Tibial nerve (tissue), 4 donors: ENCODE measurements around the gene AK8. TPM values are rescaled to one million over a fixed set of nuclear protein-coding genes. Genes with fewer than 3 reads are reported as not detected.

Experiments used
- DNase-seq, 2 donors: peaks; one replicate each; pipeline ENCODE4 v3.0.0-alpha.2; 2019; ENCODE audit warnings: low spot score in 2 of 2
- H3K27ac ChIP-seq, 4 donors: fragments of 200-600 bp; sonication (generic) in 3 of 4; one replicate each; pipeline ENCODE4 v1.5.1; 2017 to 2019; ENCODE audit warnings: mild to moderate bottlenecking in 1 of 4
- H3K27me3 ChIP-seq, 2 donors: fragments of 200-600 bp; sonication (generic) in 1 of 2; one replicate each; pipeline versions ENCODE4 v1.5.1 to v1.6.0; 2017 to 2019
- H3K36me3 ChIP-seq, 3 donors: fragments of 200-600 bp; sonication (generic); one replicate each; pipeline ENCODE4 v1.5.1; 2018 to 2019
- H3K4me1 ChIP-seq, 4 donors: fragments of 200-600 bp; sonication (generic) in 3 of 4; one replicate each; pipeline ENCODE4 v1.5.1; 2017 to 2019
- H3K4me3 ChIP-seq, 4 donors: fragments of 200-600 bp; sonication (generic) in 3 of 4; one replicate each; pipeline ENCODE4 v1.5.1; 2017 to 2019; ENCODE audit warnings: mild to moderate bottlenecking in 1 of 4, moderate library complexity in 1 of 4
- H3K9me3 ChIP-seq, 4 donors: fragments of 200-600 bp; sonication (generic) in 3 of 4; one replicate each; pipeline ENCODE4 v1.5.1; 2017 to 2019
- EP300 ChIP-seq, 2 donors: sonication (generic); formaldehyde crosslinking; IDR thresholded peaks; one replicate each; pipeline ENCODE4 v1.6.1; 2017; ENCODE audit warnings: antibody characterized with exemption in 2 of 2, mild to moderate bottlenecking in 1 of 2
- POLR2A ChIP-seq, 2 donors: fragments of 450-650 bp; IDR thresholded peaks; one replicate each; pipeline ENCODE4 v1.6.1; 2017; ENCODE audit warnings: antibody characterized with exemption in 2 of 2, mild to moderate bottlenecking in 2 of 2, moderate library complexity in 2 of 2
- WGBS, 2 donors: methylation state at CpG; one replicate each; pipeline ENCODE4 v1.1.5; 2018; 5-methylcytosine and 5-hydroxymethylcytosine counted together
- total RNA-seq, 4 donors: library from RNA; depleted of rRNA; stranded (reverse); fragments of >200 nt; gene quantifications; one replicate each; pipeline ENCODE4 v1.1.0, GENCODE V29; 2016
- TF ChIP-seq, protein P1 (sequence below), 5 experiments: fragments of 200-600 bp in 3 of 5; fragments of 450-650 bp in 2 of 5; sonication (generic) in 3 of 5; IDR thresholded peaks; one replicate each; pipeline ENCODE4 v1.5.1; 2016 to 2019; ENCODE audit warnings: antibody characterized with exemption in 5 of 5, mild to moderate bottlenecking in 3 of 5, moderate library complexity in 2 of 5

AK8 gene
- total RNA-seq, 4 donors from 2014 or later = 0.30 to 4.3 (median 1.7) TPM

DNA sequence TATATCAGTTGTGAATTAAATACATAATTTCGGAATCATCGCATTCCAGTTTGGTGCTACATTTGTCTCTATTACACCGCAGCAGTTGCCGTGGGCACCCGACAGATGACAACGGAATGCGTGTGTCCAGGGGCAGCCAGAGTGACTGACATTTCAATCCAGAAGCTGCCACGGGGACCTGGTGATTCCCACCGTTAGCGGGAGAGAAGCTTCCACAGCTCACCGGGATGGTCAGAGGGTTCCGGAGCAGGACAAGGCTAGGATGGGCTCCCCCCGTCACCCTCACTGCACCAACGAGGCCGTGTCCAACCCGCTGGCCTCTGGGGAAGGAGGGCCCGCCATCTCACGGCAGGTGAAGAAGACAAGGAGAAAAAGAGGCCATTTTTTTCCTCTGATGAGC is 121.1 kb downstream of the AK8 start:
- H3K27me3 ChIP-seq = no peaks in the 10 kb centered on the region
- no peak for DNase-seq
- H3K36me3 ChIP-seq = no peaks in the 10 kb centered on the region
- no peak overlapping the region for H3K27ac ChIP-seq
- H3K4me1 ChIP-seq = peaks cover 0 to 8% (median 0%) of the 10 kb centered on the region in 4 donors
- WGBS, 2 donors = 81 to 82% methylated on average over 18 of the region's 18 CpGs
- H3K4me3 ChIP-seq = no peak overlapping the region
- H3K9me3 ChIP-seq = no peaks in the 10 kb centered on the region
- TF ChIP-seq POLR2A (IDR thresholded peaks at IDR 0.05) (no peak), EP300 (IDR thresholded peaks at IDR 0.05) (no peak)
- TF ChIP-seq, protein P1, sequence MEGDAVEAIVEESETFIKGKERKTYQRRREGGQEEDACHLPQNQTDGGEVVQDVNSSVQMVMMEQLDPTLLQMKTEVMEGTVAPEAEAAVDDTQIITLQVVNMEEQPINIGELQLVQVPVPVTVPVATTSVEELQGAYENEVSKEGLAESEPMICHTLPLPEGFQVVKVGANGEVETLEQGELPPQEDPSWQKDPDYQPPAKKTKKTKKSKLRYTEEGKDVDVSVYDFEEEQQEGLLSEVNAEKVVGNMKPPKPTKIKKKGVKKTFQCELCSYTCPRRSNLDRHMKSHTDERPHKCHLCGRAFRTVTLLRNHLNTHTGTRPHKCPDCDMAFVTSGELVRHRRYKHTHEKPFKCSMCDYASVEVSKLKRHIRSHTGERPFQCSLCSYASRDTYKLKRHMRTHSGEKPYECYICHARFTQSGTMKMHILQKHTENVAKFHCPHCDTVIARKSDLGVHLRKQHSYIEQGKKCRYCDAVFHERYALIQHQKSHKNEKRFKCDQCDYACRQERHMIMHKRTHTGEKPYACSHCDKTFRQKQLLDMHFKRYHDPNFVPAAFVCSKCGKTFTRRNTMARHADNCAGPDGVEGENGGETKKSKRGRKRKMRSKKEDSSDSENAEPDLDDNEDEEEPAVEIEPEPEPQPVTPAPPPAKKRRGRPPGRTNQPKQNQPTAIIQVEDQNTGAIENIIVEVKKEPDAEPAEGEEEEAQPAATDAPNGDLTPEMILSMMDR (IDR thresholded peaks at IDR 0.05) = no peak

DNA sequence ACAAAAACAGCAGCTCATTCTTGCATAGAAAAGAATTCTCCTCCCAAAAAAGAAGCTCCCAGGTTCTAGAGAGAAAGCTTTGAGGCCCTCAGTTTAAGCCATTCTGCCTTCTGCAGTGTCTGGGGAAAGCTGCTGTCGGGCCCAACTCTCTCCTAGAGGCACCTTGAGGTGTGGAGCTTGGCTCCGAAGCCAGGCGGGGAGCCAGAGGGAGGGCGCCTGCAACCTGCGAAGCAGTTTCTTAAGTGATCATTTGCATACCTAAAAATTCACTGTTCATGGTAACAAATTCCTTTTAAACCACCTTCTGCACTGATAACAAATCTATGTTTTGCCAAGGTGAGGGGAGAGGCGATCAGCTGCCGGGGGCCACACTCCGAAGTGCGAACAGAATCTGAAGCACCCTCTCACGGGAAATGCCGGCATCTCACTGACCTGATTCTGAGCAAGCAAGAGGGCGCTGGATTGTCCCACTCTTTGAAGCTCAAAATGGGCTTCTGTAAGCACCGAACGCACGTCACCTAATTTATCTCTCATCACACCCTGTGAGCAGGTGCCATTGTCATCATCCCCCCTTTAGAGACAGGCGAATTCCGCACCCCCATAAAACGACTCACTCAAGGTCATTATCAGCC is 121.8 kb downstream of the AK8 start:
- Histone ChIP-seq H3K27me3 (no peaks in the 10 kb centered on the region), H3K4me1 (peaks cover 0 to 8% (median 0%) of the 10 kb centered on the region in 4 donors), H3K27ac (no peak overlapping the region), H3K9me3 (no peaks in the 10 kb centered on the region), H3K4me3 (no peak overlapping the region), H3K36me3 (no peaks in the 10 kb centered on the region)
- WGBS, 2 donors = 72 to 87% methylated on average over 18 of the region's 18 CpGs
- no peak for TF ChIP-seq EP300 (IDR thresholded peaks at IDR 0.05)
- no peak for TF ChIP-seq POLR2A (IDR thresholded peaks at IDR 0.05)
- TF ChIP-seq, protein P1 (IDR thresholded peaks at IDR 0.05) = no peak
- no peak for DNase-seq

DNA sequence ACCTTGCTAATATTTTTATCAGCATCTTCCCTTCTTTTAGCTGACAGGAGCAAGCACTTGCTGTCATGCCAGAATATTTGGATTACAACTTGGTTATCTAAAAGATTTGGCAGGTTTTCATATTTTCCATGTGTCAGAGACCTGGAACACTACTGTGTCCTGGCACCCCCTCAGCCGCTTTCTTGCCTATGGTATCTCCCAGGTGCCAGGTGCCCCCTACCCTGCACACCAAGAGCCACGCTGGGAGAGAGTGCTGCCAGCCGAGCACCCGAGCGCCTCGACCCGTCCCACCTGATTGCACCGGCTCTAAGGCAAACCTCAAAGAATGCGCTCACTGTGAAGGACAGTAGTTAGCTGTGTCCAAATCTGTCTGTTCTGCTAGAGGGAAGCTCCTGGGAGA is 123.0 kb downstream of the AK8 start:
- Histone ChIP-seq H3K27me3 (no peaks in the 10 kb centered on the region), H3K4me3 (no peak overlapping the region), H3K4me1 (peaks cover 0 to 8% (median 0%) of the 10 kb centered on the region in 4 donors), H3K36me3 (no peaks in the 10 kb centered on the region), H3K9me3 (no peaks in the 10 kb centered on the region), H3K27ac (no peak overlapping the region)
- no peak for DNase-seq
- TF ChIP-seq, protein P1 (IDR thresholded peaks at IDR 0.05) = no peak
- TF ChIP-seq EP300 (IDR thresholded peaks at IDR 0.05) = no peak
- no peak for TF ChIP-seq POLR2A (IDR thresholded peaks at IDR 0.05)
- 92 to 100% methylated on average over 9 of the region's 9 CpGs for WGBS, 2 donors

DNA sequence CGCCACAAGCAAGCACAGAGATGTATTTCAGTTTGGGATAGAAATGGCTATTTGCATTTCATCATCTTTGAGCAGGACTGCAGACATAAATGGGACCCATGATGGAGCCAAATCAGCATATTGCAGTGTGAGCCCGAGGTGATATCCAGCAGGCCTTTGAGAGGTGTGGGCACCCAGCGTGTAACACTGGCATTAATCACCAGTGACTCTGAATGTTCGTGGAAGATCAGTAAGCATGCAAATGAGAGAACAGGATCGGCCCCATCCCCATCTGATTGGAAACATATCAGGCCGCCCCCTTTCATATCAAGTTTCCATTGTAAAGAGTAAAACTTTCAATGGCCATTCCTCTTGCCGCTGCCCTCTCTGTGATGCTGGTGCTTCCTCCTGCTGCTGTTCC is 123.8 kb downstream of the AK8 start:
- Histone ChIP-seq H3K4me1 (peaks cover 0 to 8% (median 0%) of the 10 kb centered on the region in 4 donors), H3K9me3 (no peaks in the 10 kb centered on the region), H3K36me3 (no peaks in the 10 kb centered on the region), H3K27ac (no peak overlapping the region), H3K27me3 (no peaks in the 10 kb centered on the region), H3K4me3 (no peak overlapping the region)
- WGBS, 2 donors = 85 to 86% methylated on average over 7 of the region's 7 CpGs
- no peak for TF ChIP-seq EP300 (IDR thresholded peaks at IDR 0.05)
- no peak for TF ChIP-seq POLR2A (IDR thresholded peaks at IDR 0.05)
- TF ChIP-seq, protein P1 (IDR thresholded peaks at IDR 0.05) = no peak
- no peak for DNase-seq

DNA sequence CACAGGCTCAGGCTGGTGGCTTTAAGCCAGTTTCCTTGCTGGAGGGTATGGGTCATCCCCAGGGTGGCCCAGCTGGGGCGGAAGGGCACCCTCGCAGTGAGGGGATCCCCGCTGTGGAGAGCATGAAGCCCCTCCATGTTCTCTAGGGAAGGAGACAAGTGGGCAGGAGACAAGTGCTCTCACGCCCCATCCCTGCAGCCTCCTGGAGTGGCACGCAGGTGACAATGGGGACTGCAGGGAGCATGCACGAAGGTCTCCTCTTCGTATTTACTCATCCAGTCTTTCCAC is 124.5 kb downstream of the AK8 start:
- Histone ChIP-seq H3K4me1 (peaks cover 0 to 8% (median 0%) of the 10 kb centered on the region in 4 donors), H3K4me3 (no peak overlapping the region), H3K36me3 (no peaks in the 10 kb centered on the region), H3K9me3 (no peaks in the 10 kb centered on the region), H3K27me3 (no peaks in the 10 kb centered on the region), H3K27ac (no peak overlapping the region)
- 90% methylated on average over 5 to 7 of the region's 7 CpGs for WGBS, 2 donors
- DNase-seq = no peak
- TF ChIP-seq EP300 (IDR thresholded peaks at IDR 0.05) = no peak
- no peak for TF ChIP-seq POLR2A (IDR thresholded peaks at IDR 0.05)
- TF ChIP-seq, protein P1 (IDR thresholded peaks at IDR 0.05) = no peak
